Articular chondrocyte of knee joint (primary cell): ENCODE data around the gene PCDHB13. TPM values are rescaled to one million over a fixed set of nuclear protein-coding genes. Genes with fewer than 3 reads are reported as not detected.

Source experiments
- total RNA-seq: library from RNA; depleted of rRNA; stranded (reverse); fragments of >200 nt; gene quantifications from 2 replicates; pipeline ENCODE4 v1.2.3, GENCODE V29; 2012

PCDHB13 gene
- 2.7 and 4.0 TPM in 2 replicates for total RNA-seq

GRCh38 chr5:141213656-141214339 is at the start of gene PCDHB13:
Gene PCDHB13 (plus strand): TSS chr5:141213919. CDS start chr5:141214124, 205 bp downstream.

GRCh38 chr5:141172381-141173204 is 41.1 kb upstream of the PCDHB13 start, which contains the start of gene PCDHB7:
Gene PCDHB7 (plus strand): TSS chr5:141172644. CDS start chr5:141172836, 192 bp downstream.

DNA sequence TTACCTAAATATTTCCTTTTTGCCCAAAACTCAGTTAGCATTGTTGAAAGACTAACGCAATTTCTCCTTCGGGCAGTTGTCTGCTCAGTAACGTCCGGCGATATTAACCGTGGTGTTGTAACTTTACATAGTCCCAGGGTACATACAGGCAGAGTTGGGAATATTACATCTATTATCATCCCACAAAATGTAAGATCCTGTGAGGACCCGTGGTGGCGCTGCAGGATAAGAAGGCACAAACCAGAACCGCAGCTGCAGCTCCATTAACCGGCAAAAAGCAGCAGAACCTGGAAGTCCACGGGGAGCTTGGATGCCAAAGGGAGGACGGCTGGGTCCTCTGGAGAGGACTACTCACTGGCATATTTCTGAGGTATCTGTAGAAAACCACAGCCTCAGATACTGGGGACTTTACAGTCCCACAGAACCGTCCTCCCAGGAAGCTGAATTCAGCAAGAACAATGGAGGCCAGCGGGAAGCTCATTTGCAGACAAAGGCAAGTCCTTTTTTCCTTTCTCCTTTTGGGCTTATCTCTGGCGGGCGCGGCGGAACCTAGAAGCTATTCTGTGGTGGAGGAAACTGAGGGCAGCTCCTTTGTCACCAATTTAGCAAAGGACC is 36.0 kb upstream of the PCDHB13 start, which contains the start of gene PCDHB8:
TSS of gene PCDHB8 (plus strand) at position 214 of the 615 bp plus-strand sequence. CDS start at position 459, 245 bp downstream.

DNA sequence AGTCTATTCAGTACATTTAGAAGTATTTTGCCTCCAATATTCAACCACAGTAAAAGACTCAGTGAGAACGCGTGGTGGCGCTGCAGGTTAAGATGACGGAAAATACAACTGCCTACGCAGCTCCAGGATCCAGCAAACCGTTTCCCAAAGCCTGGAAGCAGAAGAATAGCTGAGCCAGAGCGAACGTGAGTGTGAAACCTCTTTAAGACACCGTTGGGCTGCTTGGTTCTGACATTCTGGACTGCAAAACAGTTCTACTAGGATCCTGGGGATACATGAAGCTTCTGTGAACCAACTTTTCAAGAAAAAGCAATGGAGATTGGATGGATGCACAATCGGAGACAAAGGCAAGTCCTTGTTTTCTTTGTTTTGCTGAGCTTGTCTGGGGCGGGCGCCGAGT is 31.5 kb upstream of the PCDHB13 start, which contains the start of gene PCDHB16:
TSS of gene PCDHB16 (plus strand) at position 140 of the 400 bp plus-strand sequence. CDS start at position 313, 173 bp downstream.

DNA sequence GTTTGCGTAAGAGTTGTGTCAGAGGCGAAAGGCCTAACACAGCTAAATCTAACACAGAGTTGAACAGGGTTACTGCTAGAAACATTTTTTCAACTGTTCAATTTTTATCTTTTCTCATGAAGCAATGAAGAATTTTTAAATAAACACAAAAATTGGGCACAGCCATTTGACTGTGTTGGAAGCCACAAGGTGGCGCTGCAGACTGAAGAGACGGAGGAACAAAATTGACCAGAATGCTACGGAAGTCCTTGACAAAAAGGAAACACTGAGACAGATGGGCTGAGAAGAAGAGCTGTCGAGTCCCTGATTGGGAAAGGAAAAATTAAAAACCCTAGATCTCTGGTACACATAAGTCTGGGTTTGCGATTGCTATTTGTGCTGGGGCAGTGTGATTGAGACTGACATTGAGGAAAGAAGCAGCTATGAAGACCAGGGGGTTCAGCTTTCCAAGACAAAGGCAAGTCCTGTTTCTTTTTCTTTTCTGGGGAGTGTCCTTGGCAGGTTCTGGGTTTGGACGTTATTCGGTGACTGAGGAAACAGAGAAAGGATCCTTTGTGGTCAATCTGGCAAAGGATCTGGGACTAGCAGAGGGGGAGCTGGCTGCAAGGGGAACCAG is 26.7 kb upstream of the PCDHB13 start, which contains the start of gene PCDHB9:
TSS of gene PCDHB9 (plus strand) at position 265 of the 616 bp plus-strand sequence. CDS start at position 423, 158 bp downstream.

DNA sequence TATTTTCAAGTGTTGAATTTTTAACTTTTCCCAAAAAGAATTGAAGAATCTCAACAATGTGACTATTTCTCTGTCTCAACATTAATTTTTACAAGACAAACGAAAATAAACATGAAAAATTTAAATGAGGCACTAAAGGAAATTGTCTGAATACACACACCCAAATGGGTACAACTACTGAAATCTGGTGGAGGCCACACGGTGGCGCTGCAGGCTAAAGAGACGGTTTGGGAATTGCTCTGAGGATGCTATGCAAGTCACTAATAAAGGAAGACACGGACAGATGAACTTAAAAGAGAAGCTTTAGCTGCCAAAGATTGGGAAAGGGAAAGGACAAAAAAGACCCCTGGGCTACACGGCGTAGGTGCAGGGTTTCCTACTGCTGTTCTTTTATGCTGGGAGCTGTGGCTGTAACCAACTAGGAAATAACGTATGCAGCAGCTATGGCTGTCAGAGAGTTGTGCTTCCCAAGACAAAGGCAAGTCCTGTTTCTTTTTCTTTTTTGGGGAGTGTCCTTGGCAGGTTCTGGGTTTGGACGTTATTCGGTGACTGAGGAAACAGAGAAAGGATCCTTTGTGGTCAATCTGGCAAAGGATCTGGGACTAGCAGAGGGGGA is 21.5 kb upstream of the PCDHB13 start, which contains the start of gene PCDHB10:
TSS of gene PCDHB10 (plus strand) at position 244 of the 616 bp plus-strand sequence. CDS start at position 444, 200 bp downstream.

GRCh38 chr5:141199359-141200235 is 14.1 kb upstream of the PCDHB13 start, which contains the start of gene PCDHB11:
Gene PCDHB11 (plus strand): TSS chr5:141199627. CDS start chr5:141199775, 148 bp downstream.

GRCh38 chr5:141208478-141208877 is 5.2 kb upstream of the PCDHB13 start, which contains the start of gene PCDHB12:
Gene PCDHB12 (plus strand): TSS chr5:141208719. CDS start chr5:141208908, 189 bp downstream.

GRCh38 chr5:141223112-141223783 is 9.5 kb downstream of the PCDHB13 start, which contains the start of gene PCDHB14:
Gene PCDHB14 (plus strand): TSS chr5:141223343. CDS start chr5:141223506, 163 bp downstream.

DNA sequence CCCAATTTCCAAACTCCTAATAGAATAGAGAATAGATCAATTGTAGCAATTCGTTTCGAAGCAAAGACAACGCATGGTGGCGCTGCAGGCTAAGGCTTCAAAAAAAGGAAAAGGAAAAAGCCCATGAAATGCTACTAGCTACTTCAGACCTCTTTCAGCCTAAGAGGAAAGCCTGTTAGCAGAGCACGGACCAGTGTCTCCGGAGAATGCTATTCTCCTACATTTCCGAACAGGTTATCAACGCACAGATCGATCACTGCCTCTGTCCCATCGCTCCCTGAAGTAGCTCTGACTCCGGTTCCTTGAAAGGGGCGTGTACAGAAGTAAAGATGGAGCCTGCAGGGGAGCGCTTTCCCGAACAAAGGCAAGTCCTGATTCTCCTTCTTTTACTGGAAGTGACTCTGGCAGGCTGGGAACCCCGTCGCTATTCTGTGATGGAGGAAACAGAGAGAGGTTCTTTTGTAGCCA is 31.6 kb downstream of the PCDHB13 start, which contains the start of gene PCDHB15:
TSS of gene PCDHB15 (plus strand) at position 146 of the 468 bp plus-strand sequence. CDS start at position 330, 184 bp downstream.

Other genes with a start within 250 kb of the PCDHB13 start
- 0.13 and 0.22 TPM in 2 replicates for gene PCDHAC2, start 247.4 kb upstream of the PCDHB13 start, total RNA-seq
- under 0.01 TPM in 1 of 2 replicates, not detected in the other for gene PCDHB1, start 162.5 kb upstream of the PCDHB13 start, total RNA-seq
- gene PCDHB2, start 119.3 kb upstream of the PCDHB13 start, total RNA-seq: 3.9 and 4.2 TPM in 2 replicates
- 0.97 and 1.0 TPM in 2 replicates for gene PCDHB3, start 113.4 kb upstream of the PCDHB13 start, total RNA-seq
- gene PCDHB4, start 92.1 kb upstream of the PCDHB13 start, total RNA-seq: 1.8 and 2.1 TPM in 2 replicates
- gene PCDHB5, start 78.7 kb upstream of the PCDHB13 start, total RNA-seq: 2.9 and 3.6 TPM in 2 replicates
- gene PCDHB6, start 63.9 kb upstream of the PCDHB13 start, total RNA-seq: 0.65 and 0.97 TPM in 2 replicates
- 2.0 and 2.5 TPM in 2 replicates for gene PCDHB7, start 41.3 kb upstream of the PCDHB13 start, total RNA-seq
- 0.52 and 1.1 TPM in 2 replicates for gene PCDHB8, start 36.1 kb upstream of the PCDHB13 start, total RNA-seq
- gene PCDHB16, start 31.5 kb upstream of the PCDHB13 start, total RNA-seq: 3.1 and 4.4 TPM in 2 replicates
- gene PCDHB9, start 26.8 kb upstream of the PCDHB13 start, total RNA-seq: 0.91 and 2.3 TPM in 2 replicates
- 2.2 and 2.5 TPM in 2 replicates for gene PCDHB10, start 21.6 kb upstream of the PCDHB13 start, total RNA-seq
- 1.4 and 1.7 TPM in 2 replicates for gene PCDHB11, start 14.3 kb upstream of the PCDHB13 start, total RNA-seq
- gene PCDHB12, start 5.2 kb upstream of the PCDHB13 start, total RNA-seq: 1.0 and 1.3 TPM in 2 replicates
- 3.8 and 4.4 TPM in 2 replicates for gene PCDHB14, start 9.4 kb downstream of the PCDHB13 start, total RNA-seq
- 1.7 and 1.9 TPM in 2 replicates for gene PCDHB15, start 31.5 kb downstream of the PCDHB13 start, total RNA-seq
- gene SLC25A2, start 90.1 kb downstream of the PCDHB13 start, total RNA-seq: 0.32 and 0.39 TPM in 2 replicates
- 61.7 and 84.2 TPM in 2 replicates for gene TAF7, start 106.9 kb downstream of the PCDHB13 start, total RNA-seq
- 1.4 and 1.9 TPM in 2 replicates for gene PCDHGA1, start 116.6 kb downstream of the PCDHB13 start, total RNA-seq
- 4.7 and 4.9 TPM in 2 replicates for gene PCDHGA2, start 124.8 kb downstream of the PCDHB13 start, total RNA-seq
- 3.7 and 6.2 TPM in 2 replicates for gene PCDHGA3, start 129.9 kb downstream of the PCDHB13 start, total RNA-seq
- gene PCDHGB1, start 136.2 kb downstream of the PCDHB13 start, total RNA-seq: 4.1 and 6.1 TPM in 2 replicates
- 6.7 and 8.9 TPM in 2 replicates for gene PCDHGA4, start 141.1 kb downstream of the PCDHB13 start, total RNA-seq
- gene PCDHGB2, start 146.1 kb downstream of the PCDHB13 start, total RNA-seq: 6.5 and 6.8 TPM in 2 replicates
- gene PCDHGA5, start 150.2 kb downstream of the PCDHB13 start, total RNA-seq: 5.6 and 6.5 TPM in 2 replicates
- 8.4 and 8.6 TPM in 2 replicates for gene PCDHGB3, start 156.3 kb downstream of the PCDHB13 start, total RNA-seq
- gene PCDHGA6, start 160.0 kb downstream of the PCDHB13 start, total RNA-seq: 7.8 and 10.4 TPM in 2 replicates
- gene PCDHGA7, start 168.8 kb downstream of the PCDHB13 start, total RNA-seq: 9.0 and 10.6 TPM in 2 replicates
- 24.4 and 26.2 TPM in 2 replicates for gene PCDHGB4, start 173.8 kb downstream of the PCDHB13 start, total RNA-seq
- 5.6 and 5.7 TPM in 2 replicates for gene PCDHGA8, start 178.7 kb downstream of the PCDHB13 start, total RNA-seq
- 27.7 and 35.0 TPM in 2 replicates for gene PCDHGB5, start 184.0 kb downstream of the PCDHB13 start, total RNA-seq
- 10.1 and 11.1 TPM in 2 replicates for gene PCDHGA9, start 188.9 kb downstream of the PCDHB13 start, total RNA-seq
- gene PCDHGB6, start 194.1 kb downstream of the PCDHB13 start, total RNA-seq: 7.9 and 9.5 TPM in 2 replicates
- 15.3 and 17.9 TPM in 2 replicates for gene PCDHGA10, start 199.1 kb downstream of the PCDHB13 start, total RNA-seq
- 25.6 and 26.2 TPM in 2 replicates for gene PCDHGB7, start 203.8 kb downstream of the PCDHB13 start, total RNA-seq
- gene PCDHGA11, start 207.1 kb downstream of the PCDHB13 start, total RNA-seq: 20.1 and 24.1 TPM in 2 replicates
- gene PCDHGA12, start 216.6 kb downstream of the PCDHB13 start, total RNA-seq: 25.1 and 30.2 TPM in 2 replicates